Osteocyte (in vitro differentiated cells): Measurements from ENCODE around the gene LYZL4. TPM values are rescaled to one million over a fixed set of nuclear protein-coding genes. Genes with fewer than 3 reads are reported as not detected.

ENCODE experiments used
- DNase-seq: peaks from one replicate; pipeline ENCODE4 v3.0.0; 2021; ENCODE audit warnings: mixed read lengths; ENCODE audit not compliant: unreplicated experiment; ENCODE audit errors: extremely low spot score
- H3K27ac Mint-ChIP-seq: one replicate; pipeline ENCODE4 v1.8.0; 2021; ENCODE audit warnings: mild to moderate bottlenecking, mixed read lengths; ENCODE audit not compliant: unreplicated experiment
- H3K27me3 Mint-ChIP-seq: one replicate; pipeline ENCODE4 v1.8.0; 2021; ENCODE audit warnings: mixed read lengths; ENCODE audit not compliant: unreplicated experiment
- H3K36me3 Mint-ChIP-seq: one replicate; pipeline ENCODE4 v1.8.0; 2021; ENCODE audit warnings: mixed read lengths; ENCODE audit not compliant: unreplicated experiment
- H3K4me1 Mint-ChIP-seq: one replicate; pipeline ENCODE4 v1.8.0; 2021; ENCODE audit warnings: mixed read lengths; ENCODE audit not compliant: unreplicated experiment
- H3K4me3 Mint-ChIP-seq: one replicate; pipeline ENCODE4 v1.8.0; 2021; ENCODE audit warnings: mild to moderate bottlenecking, moderate library complexity, mixed read lengths; ENCODE audit not compliant: unreplicated experiment
- H3K9me3 Mint-ChIP-seq: one replicate; pipeline ENCODE4 v1.8.0; 2021; ENCODE audit warnings: mixed read lengths; ENCODE audit not compliant: unreplicated experiment
- CTCF ChIP-seq: fragments of 200-600 bp; sonication (generic); IDR thresholded peaks from 2 replicates; pipeline ENCODE4 v1.5.0; 2021; ENCODE audit warnings: antibody characterized with exemption, mild to moderate bottlenecking, moderate library complexity
- total RNA-seq: library from RNA; stranded (reverse); gene quantifications from 2 replicates; pipeline ENCODE4 v1.2.1, GENCODE V29; 2021

LYZL4 gene
- total RNA-seq, 1 donor from 2014 or later = not detected

DNA sequence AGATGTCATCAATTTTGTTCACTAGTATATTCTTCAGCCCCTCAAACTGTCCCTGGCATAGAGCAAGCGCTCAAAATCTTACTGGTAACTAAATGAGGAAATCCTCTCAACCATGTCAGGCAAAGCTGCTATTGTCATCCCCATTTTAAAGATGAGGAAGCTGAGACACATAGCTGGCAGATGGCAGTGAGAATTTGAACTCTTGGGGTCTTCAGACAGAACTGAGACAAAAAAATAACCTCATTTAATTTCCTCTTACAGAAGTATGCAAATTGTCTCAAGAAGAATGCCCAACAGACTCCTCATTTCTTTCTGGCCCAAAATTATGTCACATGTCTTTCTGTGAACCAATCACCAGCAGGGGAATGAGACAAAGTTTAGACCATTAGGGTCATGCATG, 40.2 kb upstream of the LYZL4 start:
- peaks cover 7% of the 10 kb centered on the region for H3K4me1 Mint-ChIP-seq
- TF ChIP-seq CTCF = no peak
- no peak overlapping the region for H3K27ac Mint-ChIP-seq
- no peak overlapping the region for H3K4me3 Mint-ChIP-seq
- H3K9me3 Mint-ChIP-seq = no peaks in the 10 kb centered on the region
- no peak for DNase-seq
- H3K36me3 Mint-ChIP-seq = no peaks in the 10 kb centered on the region
- H3K27me3 Mint-ChIP-seq = peaks cover 15% of the 10 kb centered on the region

DNA sequence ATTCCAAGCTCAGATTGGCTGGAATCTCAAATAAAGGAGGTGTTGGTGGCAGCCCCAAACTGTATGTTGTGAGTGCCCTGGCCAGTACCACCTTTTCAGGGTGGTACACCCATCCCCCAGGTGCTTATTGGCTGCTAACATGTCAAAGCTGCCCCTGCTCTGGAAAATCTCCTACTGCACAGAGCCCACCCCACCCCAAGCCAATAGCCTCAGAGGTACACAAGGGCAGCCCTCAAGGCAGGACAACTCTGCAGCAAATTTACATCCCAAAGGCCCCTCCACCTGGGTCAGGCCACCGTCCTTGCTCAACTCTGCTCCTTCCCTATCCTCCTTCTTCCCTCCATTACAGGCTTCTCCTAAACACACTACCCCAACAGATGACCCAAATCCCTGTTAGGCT, 37.1 kb upstream of the LYZL4 start:
- H3K4me1 Mint-ChIP-seq = peaks cover 7% of the 10 kb centered on the region
- no peak for TF ChIP-seq CTCF
- peak; percentile 63 for DNase-seq
- no peak overlapping the region for H3K4me3 Mint-ChIP-seq
- no peaks in the 10 kb centered on the region for H3K9me3 Mint-ChIP-seq
- H3K27me3 Mint-ChIP-seq = peaks cover 16% of the 10 kb centered on the region
- H3K36me3 Mint-ChIP-seq = no peaks in the 10 kb centered on the region
- H3K27ac Mint-ChIP-seq = no peak overlapping the region

DNA sequence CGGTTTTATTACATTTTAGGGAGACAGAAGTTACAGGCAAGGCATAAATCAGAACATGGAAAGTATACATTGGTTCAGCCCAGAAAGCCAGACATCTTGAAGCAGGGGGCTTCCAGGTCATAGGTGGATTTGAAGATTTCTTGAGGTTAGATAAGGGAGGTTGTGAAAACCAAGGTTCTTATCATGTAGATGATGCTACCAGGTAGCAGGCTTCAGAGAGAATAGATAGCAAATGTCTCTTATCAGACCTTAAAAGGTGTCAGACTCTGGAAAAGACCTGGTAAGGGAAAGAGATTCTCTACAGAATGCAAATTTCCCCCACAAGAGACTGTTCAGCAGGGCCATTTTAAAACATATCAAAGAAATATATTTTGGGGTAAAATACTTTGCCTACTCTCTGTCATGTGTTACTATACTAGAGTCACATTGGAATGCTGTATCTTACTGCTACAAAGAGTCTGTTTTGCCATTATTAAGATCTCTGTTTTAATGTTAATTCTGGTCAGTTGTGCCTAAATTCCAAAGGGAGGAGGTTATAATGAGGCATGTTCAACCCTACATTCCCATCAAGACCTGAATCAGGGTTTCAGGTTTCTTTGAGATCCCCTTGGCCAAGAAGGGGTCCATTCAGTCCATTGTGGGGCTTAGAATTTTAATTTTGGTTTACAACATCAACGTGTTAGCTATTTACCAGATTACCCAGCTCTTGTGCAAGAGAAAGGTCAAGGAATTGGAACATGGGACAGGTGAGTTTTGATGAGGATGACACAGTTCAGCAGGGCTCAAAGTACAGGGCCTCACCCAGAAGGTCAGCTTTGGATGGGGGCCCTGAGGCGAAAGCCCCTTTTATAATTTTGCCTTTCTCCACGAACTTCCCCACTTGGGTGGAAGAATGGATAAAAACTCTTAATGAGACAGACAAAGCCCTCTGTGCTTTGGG, 36.0 kb upstream of the LYZL4 start:
- TF ChIP-seq CTCF = no peak
- H3K4me3 Mint-ChIP-seq = no peak overlapping the region
- H3K9me3 Mint-ChIP-seq = no peaks in the 10 kb centered on the region
- H3K27me3 Mint-ChIP-seq = peaks cover 26% of the 10 kb centered on the region
- peak; percentile 19 for DNase-seq
- no peak overlapping the region for H3K27ac Mint-ChIP-seq
- H3K4me1 Mint-ChIP-seq = peaks cover 3% of the 10 kb centered on the region
- H3K36me3 Mint-ChIP-seq = no peaks in the 10 kb centered on the region

DNA sequence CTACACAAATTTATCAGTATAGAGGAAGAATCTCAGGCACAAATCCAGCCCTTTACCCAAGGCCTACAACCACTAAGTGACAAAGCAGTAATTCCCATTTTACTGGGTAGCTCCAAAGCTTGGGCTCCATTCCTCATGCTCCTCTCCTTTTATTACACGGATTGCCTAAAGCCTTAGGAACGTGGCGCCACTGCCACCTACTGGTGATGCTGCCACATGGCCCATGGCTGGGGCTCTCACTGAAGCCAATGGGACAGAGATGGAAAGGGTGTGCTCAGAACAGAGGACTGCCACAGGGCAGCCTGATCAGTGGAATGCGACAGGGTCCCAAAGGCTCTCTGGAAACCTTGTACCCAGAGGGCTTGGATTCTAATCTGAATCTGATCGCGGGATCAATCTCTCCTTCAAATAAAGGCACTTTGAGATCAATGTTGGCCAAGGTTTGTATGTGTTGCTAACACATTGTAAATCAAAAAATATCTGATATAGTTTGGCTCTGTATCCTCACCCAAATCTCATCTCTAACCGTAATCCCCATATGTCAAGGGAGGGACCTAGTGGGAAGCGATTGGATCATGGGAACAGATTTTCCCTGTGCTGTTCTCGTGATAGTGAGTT, 33.5 kb upstream of the LYZL4 start:
- DNase-seq = peak; percentile 93
- Mint-ChIP-seq H3K36me3 (no peaks in the 10 kb centered on the region), H3K4me3 (no peak overlapping the region), H3K9me3 (no peaks in the 10 kb centered on the region), H3K27ac (no peak overlapping the region), H3K4me1 (no peaks in the 10 kb centered on the region), H3K27me3 (peaks cover 45% of the 10 kb centered on the region)
- TF ChIP-seq CTCF = peak; percentile 93

GRCh38 chr3:42443292-42443691, 32.9 kb upstream of the LYZL4 start:
- no peak for DNase-seq
- TF ChIP-seq CTCF = no peak
- peaks cover 44% of the 10 kb centered on the region for H3K27me3 Mint-ChIP-seq
- no peaks in the 10 kb centered on the region for H3K9me3 Mint-ChIP-seq
- H3K36me3 Mint-ChIP-seq = no peaks in the 10 kb centered on the region
- H3K4me3 Mint-ChIP-seq = no peak overlapping the region
- no peaks in the 10 kb centered on the region for H3K4me1 Mint-ChIP-seq
- H3K27ac Mint-ChIP-seq = no peak overlapping the region
